KBM-7 (cell line): Measurements from ENCODE around the gene ACP2.

Source experiments
- DNase-seq: peaks from one replicate; pipeline ENCODE4 v3.0.0-alpha.2; 2015
- in situ Hi-C: fragments of 300-500 bp; cut with MboI; formaldehyde crosslinking; loops from 2 replicates; pipeline ENCODE4 v1.14.3; 2020; ENCODE audit warnings: low sequenced_read_pairs, low pct_unique_long_range_greater_than_20kb, mixed read lengths

ACP2 gene

GRCh38 chr11:47248664-47249377 lies at the start of gene ACP2:
TSS of gene ACP2 (minus strand) at chr11:47248814. CDS start at chr11:47248789, 25 bp downstream.
- in situ Hi-C loops = no loop called here
- DNase-seq = peak; percentile 93

DNA sequence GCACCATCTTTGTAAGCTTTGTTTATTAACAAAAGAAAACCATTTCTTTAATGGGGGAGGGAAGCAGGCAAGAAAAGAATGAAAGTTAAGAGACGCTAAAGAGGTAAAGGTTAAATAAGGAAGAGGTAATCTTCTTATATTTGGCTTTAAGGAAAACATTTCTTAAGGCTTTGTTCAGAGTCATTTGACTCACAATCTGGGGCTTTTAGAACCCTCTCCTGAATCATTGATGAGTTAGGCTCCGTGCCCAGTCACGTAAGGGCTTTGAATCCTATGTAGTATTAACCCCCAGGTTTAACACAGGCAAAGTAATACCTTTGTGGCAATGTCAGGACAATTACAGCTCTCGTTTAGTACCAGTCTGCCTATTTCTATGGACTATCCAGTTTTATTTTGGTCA lies 47.4 kb upstream of the ACP2 start:
- in situ Hi-C loops = no loop called here
- DNase-seq = no peak

DNA sequence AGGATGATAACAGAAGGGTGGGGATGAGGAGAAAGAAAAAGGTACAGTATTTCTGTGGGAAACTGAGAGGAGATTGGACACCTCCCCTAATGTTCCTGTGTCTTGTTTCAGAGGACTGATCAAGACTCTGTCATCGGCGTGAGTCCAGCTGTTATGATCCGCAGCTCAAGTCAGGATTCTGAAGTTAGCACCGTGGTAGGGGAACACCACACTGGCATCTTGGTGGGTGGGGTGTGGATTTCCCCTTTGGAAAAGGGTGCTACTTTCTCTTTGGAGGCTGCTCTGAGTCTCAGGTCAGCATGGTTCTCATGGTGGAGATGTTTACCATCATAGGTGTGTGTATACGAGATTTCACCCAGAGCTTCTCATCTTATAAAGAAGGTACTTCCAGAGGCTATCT lies 46.8 kb upstream of the ACP2 start:
- DNase-seq = no peak
- in situ Hi-C loops = no loop called here

DNA sequence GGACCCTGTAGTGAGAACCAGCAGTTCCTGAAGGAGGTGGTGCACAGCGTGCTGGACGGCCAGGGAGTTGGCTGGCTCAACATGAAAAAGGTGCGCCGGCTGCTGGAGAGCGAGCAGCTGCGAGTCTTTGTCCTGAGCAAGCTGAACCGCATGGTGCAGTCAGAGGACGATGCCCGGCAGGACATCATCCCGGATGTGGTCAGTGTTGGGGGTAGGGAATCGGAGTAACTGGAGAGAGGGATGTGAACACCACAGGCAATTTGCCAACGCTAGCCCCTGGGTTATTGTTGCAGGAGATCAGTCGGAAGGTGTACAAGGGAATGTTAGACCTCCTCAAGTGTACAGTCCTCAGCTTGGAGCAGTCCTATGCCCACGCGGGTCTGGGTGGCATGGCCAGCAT lies 41.2 kb upstream of the ACP2 start:
- in situ Hi-C loops = no loop called here
- DNase-seq = no peak

- in situ Hi-C loops = no loop called here
- DNase-seq = no peak
These were observed 39.5 kb upstream of the ACP2 start for GRCh38 chr11:47288066-47288465.

DNA sequence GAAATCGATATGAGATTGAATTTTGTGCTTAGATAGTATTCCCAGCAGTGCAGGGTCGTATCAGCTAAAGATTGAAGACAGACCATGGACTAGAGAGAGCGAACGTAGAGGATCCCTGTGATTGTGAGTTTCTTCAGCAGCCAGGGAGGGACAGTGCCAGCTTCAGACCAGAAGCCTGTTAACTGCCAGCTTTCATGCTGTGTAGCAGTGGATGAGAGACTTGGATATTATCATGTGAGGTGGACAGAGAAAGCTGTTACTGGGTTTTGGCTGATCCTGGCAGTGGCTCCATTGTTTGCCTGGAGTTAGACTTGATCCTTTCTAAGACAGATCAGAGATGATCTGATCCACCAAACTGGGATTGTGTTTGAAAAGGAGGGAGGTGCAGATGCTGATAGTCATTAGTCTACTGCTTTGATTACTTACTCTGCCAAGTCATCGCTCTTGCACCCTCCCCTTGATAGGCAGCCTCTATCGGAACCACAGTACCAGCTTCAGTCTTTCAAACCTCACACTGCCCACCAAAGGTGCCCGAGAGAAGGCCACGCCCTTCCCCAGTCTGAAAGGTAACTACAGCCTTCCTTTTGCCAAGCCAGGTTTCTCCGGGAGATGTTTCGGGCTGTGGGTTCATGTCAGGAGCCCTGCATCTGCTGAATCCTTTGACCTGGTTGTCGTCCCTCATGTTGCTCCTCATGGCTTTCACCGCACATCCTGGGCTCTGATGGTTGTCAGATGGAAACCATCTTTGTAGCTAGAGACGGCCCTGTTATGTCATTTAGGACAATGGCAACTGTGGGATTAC lies 37.6 kb upstream of the ACP2 start:
- DNase-seq = no peak

GRCh38 chr11:47284151-47284550 lies 35.5 kb upstream of the ACP2 start:
- in situ Hi-C loops = no loop called here

More for the DNA sequence above, 37.6 kb upstream of the ACP2 start:
- in situ Hi-C loops = no loop called here

GRCh38 chr11:47282462-47282861 lies 33.8 kb upstream of the ACP2 start:
- DNase-seq = no peak
- in situ Hi-C loops = no loop called here

More at GRCh38 chr11:47284151-47284550, 35.5 kb upstream of the ACP2 start:
- DNase-seq = no peak

DNA sequence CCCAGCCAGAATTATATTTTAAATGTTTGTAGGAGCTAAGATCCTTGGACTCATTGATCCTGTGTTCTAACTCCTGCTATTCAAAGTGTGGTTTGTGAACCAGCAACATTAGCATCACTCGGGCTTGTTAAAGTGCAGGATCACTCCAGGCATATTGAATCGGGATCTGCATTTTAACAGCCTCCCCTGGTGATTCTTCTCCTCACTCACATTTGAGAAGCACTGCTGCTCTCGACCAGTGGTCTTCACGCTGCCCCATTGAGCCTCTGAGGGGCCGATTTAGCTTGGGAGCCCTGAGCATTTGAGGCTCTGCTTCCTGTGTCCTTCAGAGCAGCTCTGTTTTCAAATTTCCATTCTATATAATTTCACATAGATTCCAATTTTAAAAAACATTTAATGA lies 32.2 kb upstream of the ACP2 start:
- in situ Hi-C loops = no loop called here

DNA sequence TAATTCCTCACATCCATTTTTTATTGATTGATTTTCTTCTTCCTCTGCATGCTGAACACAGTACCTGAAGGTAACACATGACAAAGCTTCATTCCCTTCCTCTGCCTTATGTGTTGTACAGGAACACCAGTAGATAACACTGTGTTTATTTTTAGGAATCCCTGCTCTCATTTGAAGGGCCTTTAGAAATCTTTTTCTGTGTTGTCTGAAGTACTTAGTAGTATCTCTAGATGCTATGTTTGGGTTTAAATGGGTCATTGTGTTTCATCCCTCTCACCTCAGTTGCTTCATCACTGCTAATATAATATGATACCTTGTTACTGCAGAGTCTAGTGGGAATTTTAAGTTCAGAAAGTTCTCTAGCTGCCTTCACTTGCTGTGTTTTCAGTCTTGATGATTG lies 31.5 kb upstream of the ACP2 start:
- in situ Hi-C loops = no loop called here
- no peak for DNase-seq

More for the DNA sequence above, 32.2 kb upstream of the ACP2 start:
- no peak for DNase-seq

DNA sequence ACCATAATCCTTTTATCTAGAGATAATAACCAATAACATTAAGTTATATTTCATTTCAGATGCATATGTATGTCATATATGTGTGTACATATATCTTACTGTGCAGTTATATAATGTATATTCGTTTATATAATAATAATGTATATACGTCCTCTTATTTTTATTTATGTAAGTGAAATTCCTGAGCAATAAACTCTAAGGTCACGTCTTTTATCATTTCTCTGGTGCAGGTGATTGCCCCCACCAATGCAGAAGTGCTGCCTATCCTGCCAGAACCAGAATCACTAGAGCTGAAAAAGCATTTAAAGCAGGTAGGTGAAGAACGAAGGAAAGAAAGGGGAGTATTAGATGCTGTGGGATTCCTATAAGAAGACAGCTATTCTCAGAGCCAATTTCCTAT lies 30.2 kb upstream of the ACP2 start:
- no peak for DNase-seq
- in situ Hi-C loops = no loop called here

- no peak for DNase-seq
- in situ Hi-C loops = no loop called here
These were observed 29.4 kb upstream of the ACP2 start for GRCh38 chr11:47278058-47278457.

GRCh38 chr11:47276923-47277322 lies 28.3 kb upstream of the ACP2 start:
- in situ Hi-C loops = no loop called here
- peak; percentile 14 for DNase-seq

DNA sequence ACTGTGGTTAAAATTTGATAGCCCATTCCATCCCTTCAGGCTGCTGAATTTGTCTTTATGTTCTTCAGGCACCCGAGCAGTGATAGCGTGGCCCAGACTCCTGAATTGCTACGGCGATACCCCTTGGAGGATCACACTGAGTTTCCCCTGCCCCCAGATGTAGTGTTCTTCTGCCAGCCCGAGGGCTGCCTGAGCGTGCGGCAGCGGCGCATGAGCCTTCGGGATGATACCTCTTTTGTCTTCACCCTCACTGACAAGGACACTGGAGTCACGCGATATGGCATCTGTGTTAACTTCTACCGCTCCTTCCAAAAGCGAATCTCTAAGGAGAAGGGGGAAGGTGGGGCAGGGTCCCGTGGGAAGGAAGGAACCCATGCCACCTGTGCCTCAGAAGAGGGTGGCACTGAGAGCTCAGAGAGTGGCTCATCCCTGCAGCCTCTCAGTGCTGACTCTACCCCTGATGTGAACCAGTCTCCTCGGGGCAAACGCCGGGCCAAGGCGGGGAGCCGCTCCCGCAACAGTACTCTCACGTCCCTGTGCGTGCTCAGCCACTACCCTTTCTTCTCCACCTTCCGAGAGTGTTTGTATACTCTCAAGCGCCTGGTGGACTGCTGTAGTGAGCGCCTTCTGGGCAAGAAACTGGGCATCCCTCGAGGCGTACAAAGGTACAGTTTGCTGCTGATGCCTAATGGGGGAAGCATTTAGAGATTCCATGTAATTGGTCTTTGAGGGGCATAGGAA lies 26.1 kb upstream of the ACP2 start:
- in situ Hi-C loops = loop anchor here (25.0 kb wide), 2 partner anchors 112 to 138 kb away; partner anchors contain the start of gene SLC39A13
- no peak for DNase-seq

DNA sequence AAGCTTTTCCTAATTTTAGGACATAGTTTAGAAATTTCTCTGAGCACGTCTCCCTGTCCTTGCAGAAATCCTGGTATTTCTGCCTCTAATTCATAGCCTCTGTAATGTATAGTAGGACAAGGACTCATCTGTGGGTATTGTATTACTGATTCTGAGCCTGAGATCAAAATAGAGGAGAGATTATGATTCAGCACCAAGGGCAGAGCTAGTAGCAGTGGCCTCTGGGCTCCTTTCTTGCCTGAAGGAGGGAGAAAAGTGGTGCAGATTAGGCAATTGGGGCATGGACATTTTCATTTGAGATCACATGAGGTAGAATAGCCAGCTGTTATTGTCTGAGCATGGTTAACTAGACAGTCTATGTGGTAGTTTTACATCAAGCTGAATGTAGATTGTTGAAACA lies 24.1 kb upstream of the ACP2 start:
- in situ Hi-C loops = loop anchor here (25.0 kb wide), 2 partner anchors 110 to 140 kb away; partner anchors contain the start of gene SLC39A13
- DNase-seq = no peak

- peak; percentile 56 for DNase-seq
- in situ Hi-C loops = loop anchor here (25.0 kb wide), 2 partner anchors 110 to 140 kb away; partner anchors contain the start of gene SLC39A13
These were observed 23.5 kb upstream of the ACP2 start for GRCh38 chr11:47271961-47272661.

DNA sequence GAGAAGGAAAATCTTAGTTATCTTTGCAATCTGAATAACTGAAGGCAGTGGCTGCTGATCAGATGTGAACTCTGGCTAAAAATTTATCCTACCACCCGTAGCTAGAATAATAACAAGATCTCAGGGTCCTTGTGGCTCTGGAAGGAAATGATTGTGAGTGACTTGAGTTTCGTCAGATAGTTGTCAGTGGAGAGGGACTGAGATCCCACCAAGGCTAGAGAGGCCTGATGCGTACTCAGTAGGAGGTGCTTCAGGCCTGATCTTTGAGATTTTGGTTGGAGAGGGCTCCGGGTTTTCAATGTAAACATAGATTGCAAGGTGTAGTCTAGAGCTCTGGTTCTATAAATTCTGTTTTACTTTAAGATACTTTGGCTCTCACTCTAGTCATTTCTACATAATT lies 22.7 kb upstream of the ACP2 start:
- in situ Hi-C loops = loop anchor here (25.0 kb wide), 2 partner anchors 109 to 141 kb away; partner anchors contain the start of gene SLC39A13
- no peak for DNase-seq

GRCh38 chr11:47270331-47271271 lies 22.0 kb upstream of the ACP2 start:
- DNase-seq = peak; percentile 59

More at GRCh38 chr11:47270331-47271271, 22.0 kb upstream of the ACP2 start:
- in situ Hi-C loops = loop anchor here (25.0 kb wide), 2 partner anchors 108 to 142 kb away; partner anchors contain the start of gene SLC39A13
